ENCODE measurements around the gene LRRC15.

LRRC15 gene

DNA sequence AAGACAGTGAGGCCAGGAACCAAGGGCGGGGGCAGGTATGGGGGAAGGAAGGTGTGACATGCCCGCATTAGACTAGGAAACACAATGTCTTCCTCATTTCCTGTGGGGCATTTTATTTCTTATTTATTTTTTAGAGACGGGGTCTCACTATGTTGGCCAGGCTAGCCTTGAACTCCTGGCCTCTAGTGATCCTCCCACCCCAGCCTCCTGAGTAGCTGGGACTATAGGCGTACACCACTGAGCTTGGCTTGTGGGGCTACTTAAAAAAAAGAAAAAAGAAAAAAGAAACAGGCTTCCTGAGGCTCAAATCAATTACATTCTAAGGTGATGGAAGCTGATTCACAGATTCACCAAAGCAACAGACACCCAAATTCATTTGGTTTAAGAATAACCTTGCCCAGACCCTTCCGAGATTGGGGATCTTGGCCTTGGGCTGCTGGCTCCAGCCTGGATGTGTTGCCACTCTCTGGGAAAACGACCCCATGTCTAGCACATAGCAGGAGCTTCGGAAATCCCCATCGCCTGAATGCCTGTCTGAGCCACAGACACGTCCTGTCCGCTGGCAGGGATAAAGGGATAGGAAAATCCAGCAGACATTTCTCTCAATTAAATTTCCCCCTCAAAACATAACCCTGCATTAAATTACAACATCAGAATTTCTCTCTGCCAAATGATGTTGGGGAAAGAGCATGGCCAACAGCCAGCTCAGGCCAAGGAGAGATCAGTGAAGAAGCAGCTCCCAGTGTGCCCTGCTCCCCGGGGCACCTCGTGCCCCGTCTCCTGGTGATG, 31.4 kb downstream of the LRRC15 start:
- TF ChIP-seq, protein P1, sequence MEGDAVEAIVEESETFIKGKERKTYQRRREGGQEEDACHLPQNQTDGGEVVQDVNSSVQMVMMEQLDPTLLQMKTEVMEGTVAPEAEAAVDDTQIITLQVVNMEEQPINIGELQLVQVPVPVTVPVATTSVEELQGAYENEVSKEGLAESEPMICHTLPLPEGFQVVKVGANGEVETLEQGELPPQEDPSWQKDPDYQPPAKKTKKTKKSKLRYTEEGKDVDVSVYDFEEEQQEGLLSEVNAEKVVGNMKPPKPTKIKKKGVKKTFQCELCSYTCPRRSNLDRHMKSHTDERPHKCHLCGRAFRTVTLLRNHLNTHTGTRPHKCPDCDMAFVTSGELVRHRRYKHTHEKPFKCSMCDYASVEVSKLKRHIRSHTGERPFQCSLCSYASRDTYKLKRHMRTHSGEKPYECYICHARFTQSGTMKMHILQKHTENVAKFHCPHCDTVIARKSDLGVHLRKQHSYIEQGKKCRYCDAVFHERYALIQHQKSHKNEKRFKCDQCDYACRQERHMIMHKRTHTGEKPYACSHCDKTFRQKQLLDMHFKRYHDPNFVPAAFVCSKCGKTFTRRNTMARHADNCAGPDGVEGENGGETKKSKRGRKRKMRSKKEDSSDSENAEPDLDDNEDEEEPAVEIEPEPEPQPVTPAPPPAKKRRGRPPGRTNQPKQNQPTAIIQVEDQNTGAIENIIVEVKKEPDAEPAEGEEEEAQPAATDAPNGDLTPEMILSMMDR (IDR thresholded peaks at IDR 0.05) = no peak
- Mint-ChIP-seq H3K4me3 (no peak overlapping the region), H3K36me3 (ENCODE audit: low read depth) (no peaks in the 10 kb centered on the region), H3K27ac (no peak overlapping the region), H3K27me3 (ENCODE audit: low read depth, poor library complexity) (peaks cover 61% of the 10 kb centered on the region), H3K4me1 (peaks cover 36% of the 10 kb centered on the region), H3K9me3 (no peaks in the 10 kb centered on the region)
- DNase-seq = no peak

DNA sequence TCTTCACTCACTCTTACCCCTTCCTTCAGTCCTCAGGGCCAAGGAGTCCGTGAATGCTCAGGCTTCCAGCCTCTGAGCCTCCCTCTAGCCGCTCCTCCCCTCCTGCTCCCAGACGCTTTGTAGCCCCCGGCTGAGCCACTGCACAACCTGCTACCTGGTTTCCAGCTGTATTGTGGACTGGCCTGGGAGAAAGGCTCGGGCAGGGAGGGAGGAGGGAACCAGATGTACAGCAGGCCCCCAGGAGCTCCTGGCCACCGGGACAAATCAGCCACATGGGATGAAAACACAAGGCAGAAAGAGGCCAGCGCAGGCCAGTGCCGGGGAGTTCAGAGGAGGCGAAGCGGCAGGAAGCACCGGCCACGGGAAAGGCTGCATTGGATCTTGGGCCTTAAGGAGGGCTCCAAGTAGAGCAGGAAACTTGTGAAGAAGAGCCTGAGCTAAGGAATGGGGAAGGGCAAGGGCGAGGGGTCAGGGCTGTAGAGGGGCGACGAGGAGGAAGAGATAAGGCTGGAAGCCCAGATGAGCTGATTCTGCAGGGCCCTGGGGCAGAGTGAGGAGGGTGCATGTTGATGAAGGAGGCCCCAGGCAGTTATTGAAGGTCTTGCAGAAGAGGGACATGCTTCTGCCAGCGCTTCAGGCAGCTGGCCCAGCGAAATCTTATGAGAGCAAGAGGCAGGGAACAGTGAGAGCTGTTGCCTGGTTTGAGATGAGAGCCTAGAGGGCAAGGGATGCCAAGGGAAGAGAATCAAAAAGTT, 32.8 kb downstream of the LRRC15 start:
- H3K9me3 Mint-ChIP-seq = no peaks in the 10 kb centered on the region
- TF ChIP-seq, protein P1 (IDR thresholded peaks at IDR 0.05) = no peak
- H3K27me3 Mint-ChIP-seq (ENCODE audit: low read depth, poor library complexity) = peaks cover 60% of the 10 kb centered on the region
- H3K4me3 Mint-ChIP-seq = no peak overlapping the region
- no peak for DNase-seq
- H3K27ac Mint-ChIP-seq = no peak overlapping the region
- no peaks in the 10 kb centered on the region for H3K36me3 Mint-ChIP-seq (ENCODE audit: low read depth)
- peaks cover 49% of the 10 kb centered on the region for H3K4me1 Mint-ChIP-seq

DNA sequence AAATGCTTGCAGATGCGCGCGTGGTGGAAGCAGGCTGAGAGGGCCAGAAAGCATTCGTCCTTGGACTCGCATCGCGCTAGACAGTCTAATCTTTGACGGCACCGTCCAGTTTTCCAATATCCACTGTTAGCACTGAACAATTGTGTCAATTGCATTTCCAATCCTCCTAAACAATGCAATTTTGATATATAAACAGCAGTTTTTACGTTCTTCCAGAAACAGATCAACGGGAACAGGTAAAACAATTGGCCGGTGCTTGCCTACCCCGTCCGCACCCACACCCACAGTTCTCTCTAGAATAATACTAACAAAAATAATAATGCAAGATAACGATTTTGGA, 35.6 kb downstream of the LRRC15 start:
- H3K36me3 Mint-ChIP-seq (ENCODE audit: low read depth) = no peaks in the 10 kb centered on the region
- no peak for DNase-seq
- no peak overlapping the region for H3K27ac Mint-ChIP-seq
- peaks cover 49% of the 10 kb centered on the region for H3K4me1 Mint-ChIP-seq
- H3K4me3 Mint-ChIP-seq = peak overlapping the region; percentile 72
- TF ChIP-seq, protein P1 (IDR thresholded peaks at IDR 0.05) = no peak
- no peaks in the 10 kb centered on the region for H3K9me3 Mint-ChIP-seq
- peaks cover 70% of the 10 kb centered on the region for H3K27me3 Mint-ChIP-seq (ENCODE audit: low read depth, poor library complexity)

DNA sequence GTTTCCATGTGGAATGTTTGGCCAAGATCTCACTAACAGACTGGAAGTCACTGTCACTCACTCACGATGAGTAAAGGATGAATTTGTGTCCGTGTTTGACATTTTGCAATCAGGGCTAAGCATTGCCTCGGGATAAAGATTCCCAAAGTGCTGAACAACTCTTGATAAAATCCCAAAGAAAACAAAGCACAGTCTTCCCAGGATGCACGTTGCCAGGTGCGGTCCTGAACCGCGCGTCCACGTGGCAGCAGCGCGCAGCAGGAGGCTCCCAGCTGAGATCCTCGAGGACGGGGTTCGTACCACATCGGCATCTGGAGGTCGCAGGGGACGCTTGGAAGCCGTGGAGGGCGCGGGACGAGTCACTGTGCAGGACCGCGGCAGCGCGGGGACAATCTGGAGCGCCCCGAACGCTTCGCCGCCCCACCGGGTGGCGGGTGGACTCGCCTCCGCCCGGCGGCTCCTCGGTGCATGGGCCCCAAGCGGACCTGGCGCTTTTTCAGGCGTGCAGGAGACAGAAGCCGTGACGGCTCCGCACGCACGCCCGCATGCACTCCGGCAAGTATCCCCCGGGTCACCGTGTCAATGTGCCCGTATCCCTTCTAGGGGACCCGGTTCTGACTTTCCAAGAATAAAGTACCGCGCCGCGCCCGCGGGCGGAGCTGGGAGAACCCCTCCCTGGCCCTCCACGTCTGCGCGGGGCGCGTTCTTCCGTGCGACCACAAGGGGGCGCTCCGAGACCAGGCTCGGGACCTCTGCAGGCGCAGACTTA, 36.1 kb downstream of the LRRC15 start:
- H3K27me3 Mint-ChIP-seq (ENCODE audit: low read depth, poor library complexity) = peaks cover 69% of the 10 kb centered on the region
- H3K4me1 Mint-ChIP-seq = peaks cover 49% of the 10 kb centered on the region
- peak; percentile 95 for DNase-seq

DNA sequence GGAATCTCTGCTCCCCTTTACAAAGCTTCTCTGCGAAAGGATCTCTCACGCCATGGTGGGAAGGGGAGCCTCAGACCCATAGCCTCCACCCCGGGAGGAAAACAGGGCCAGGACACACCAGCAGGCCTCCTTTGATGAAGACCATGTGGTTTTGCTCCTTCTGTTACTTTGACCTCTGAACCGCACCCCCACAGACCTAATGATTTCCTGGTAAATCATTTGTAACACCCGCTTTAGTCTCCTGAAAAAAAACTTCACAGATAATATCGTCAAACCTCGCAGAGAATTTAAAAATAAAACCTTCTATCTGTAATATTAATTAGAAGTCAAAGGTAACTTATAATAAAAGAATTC, 36.7 kb downstream of the LRRC15 start:
- Mint-ChIP-seq H3K4me3 (peak overlapping the region; percentile 76), H3K27me3 (ENCODE audit: low read depth, poor library complexity) (peaks cover 66% of the 10 kb centered on the region), H3K36me3 (ENCODE audit: low read depth) (no peaks in the 10 kb centered on the region), H3K4me1 (peaks cover 49% of the 10 kb centered on the region), H3K27ac (no peak overlapping the region), H3K9me3 (no peaks in the 10 kb centered on the region)
- TF ChIP-seq, protein P1 (IDR thresholded peaks at IDR 0.05) = no peak
- no peak for DNase-seq

More for the DNA sequence above, 36.1 kb downstream of the LRRC15 start:
- TF ChIP-seq, protein P1 (IDR thresholded peaks at IDR 0.05) = peak; percentile 100
- peak overlapping the region; percentile 76 for H3K4me3 Mint-ChIP-seq
- H3K9me3 Mint-ChIP-seq = no peaks in the 10 kb centered on the region
- no peaks in the 10 kb centered on the region for H3K36me3 Mint-ChIP-seq (ENCODE audit: low read depth)
- no peak overlapping the region for H3K27ac Mint-ChIP-seq
